OCI-LY7 (cell line): ENCODE results near the gene PRKCA. TPM values are rescaled to one million over a fixed set of nuclear protein-coding genes. Genes with fewer than 3 reads are reported as not detected.

Experiments
- BruUV-seq: library from RNA; stranded (reverse); fragments of 400-500 nt; replicated peaks from 2 replicates; lab custom pipeline; 2021; lab: Mats Ljungman, UMichigan
- CTCF ChIA-PET: fragments of 300-600 bp; sonication (Branson Sonifier 250); formaldehyde crosslinking; loops from one replicate; lab custom pipeline; 2022; ENCODE audit warnings: antibody characterized with exemption; ENCODE audit not compliant: unreplicated experiment; lab: Charles Lee
- POLR2A ChIA-PET: fragments of 300-600 bp; sonication (Branson Sonifier 250); formaldehyde crosslinking; loops from one replicate; lab custom pipeline; 2022; ENCODE audit warnings: antibody characterized with exemption; lab: Charles Lee
- DNase-seq: peaks from one replicate; pipeline ENCODE4 v3.0.0-alpha.2; 2015; ENCODE audit warnings: low spot score
- H2AFZ ChIP-seq: fragments of 200-600 bp; sonication (generic), shearing (Covaris generic); 2 replicates; pipeline ENCODE4 v1.6.1; 2014; ENCODE audit warnings: mild to moderate bottlenecking, antibody characterized with exemption, low read length, moderate library complexity
- H3K27ac ChIP-seq: fragments of 200-600 bp; sonication (generic); 2 replicates; pipeline ENCODE4 v1.5.1; 2014; ENCODE audit warnings: mixed run types, low read depth, mild to moderate bottlenecking, moderate library complexity, low read length, inconsistent platforms; ENCODE audit not compliant: poor library complexity, severe bottlenecking
- H3K36me3 ChIP-seq: fragments of 200-600 bp; sonication (generic); 2 replicates; pipeline ENCODE4 v1.6.1; 2014; ENCODE audit warnings: mild to moderate bottlenecking, antibody characterized with exemption, low read length, moderate library complexity, mixed read lengths; ENCODE audit not compliant: insufficient read depth
- H3K4me1 ChIP-seq: fragments of 200-600 bp; sonication (generic); 2 replicates; pipeline ENCODE4 v1.5.1; 2014; ENCODE audit warnings: mild to moderate bottlenecking, low read length; ENCODE audit not compliant: insufficient read depth, poor library complexity, severe bottlenecking
- H3K4me2 ChIP-seq: fragments of 200-600 bp; sonication (generic); 2 replicates; pipeline ENCODE4 v1.6.1; 2014; ENCODE audit warnings: mild to moderate bottlenecking, low read length
- H3K4me3 ChIP-seq: fragments of 200-600 bp; sonication (generic); 2 replicates; pipeline ENCODE4 v1.5.1; 2014; ENCODE audit warnings: mild to moderate bottlenecking, low read depth, low read length; ENCODE audit not compliant: poor library complexity, severe bottlenecking
- H3K79me2 ChIP-seq: fragments of 200-600 bp; sonication (generic); 2 replicates; pipeline ENCODE4 v1.6.1; 2016; ENCODE audit warnings: low read depth, mild to moderate bottlenecking, low read length, moderate library complexity, mixed read lengths; ENCODE audit not compliant: insufficient read depth
- H3K9me2 ChIP-seq: fragments of 200-600 bp; sonication (generic); 2 replicates; pipeline ENCODE4 v1.6.1; 2016; ENCODE audit warnings: mild to moderate bottlenecking, low read length, mixed read lengths; ENCODE audit not compliant: insufficient read depth
- H3K9me3 ChIP-seq: fragments of 200-600 bp; sonication (generic); 2 replicates; pipeline ENCODE4 v1.6.1; 2014; ENCODE audit warnings: mild to moderate bottlenecking, mixed run types, low read length, mixed read lengths
- H4K20me1 ChIP-seq: fragments of 200-600 bp; sonication (generic); 2 replicates; pipeline ENCODE4 v1.6.1; 2014; ENCODE audit warnings: mild to moderate bottlenecking, antibody characterized with exemption, low read length, moderate library complexity, mixed read lengths; ENCODE audit not compliant: insufficient read depth
- CTCF ChIP-seq: fragments of 200-600 bp; sonication (generic); conservative IDR thresholded peaks from 2 replicates; pipeline ENCODE4 v1.5.1; 2014; ENCODE audit warnings: mild to moderate bottlenecking, antibody characterized with exemption, low read length, moderate library complexity, mixed read lengths
- EZH2phosphoT487 ChIP-seq: fragments of 200-600 bp; sonication (generic); IDR thresholded peaks from 2 replicates; pipeline ENCODE4 v1.6.1; 2018; ENCODE audit warnings: low read depth, borderline replicate concordance, mild to moderate bottlenecking, mixed run types, antibody characterized with exemption, low read length, moderate library complexity, mixed read lengths
- intact Hi-C: fragments of 100-400 bp; cut with micrococcal nuclease; formaldehyde crosslinking; loops from one replicate; pipeline ENCODE4 v1.10.0; 2022; ENCODE audit not compliant: unreplicated experiment
- total RNA-seq, 2 experiments: library from RNA; depleted of rRNA in 1 of 2; stranded (reverse); fragments of >200 nt in 1 of 2; shearing (Covaris generic) in 1 of 2; gene quantifications; 2 replicates each; pipeline ENCODE4 v1.2.3, GENCODE V29; 2014 to 2022

PRKCA gene
- total RNA-seq, 2 experiments from 2014 or later, result 6.6 to 32.1 TPM

GRCh38 chr17:66255527-66255971 is 46.9 kb upstream of the PRKCA start:
- ChIA-PET CTCF (no interaction called here), POLR2A (interaction anchor here (0.7 to 1.3 kb wide), 2 partner anchors 311 to 330 kb away, joined by 3 to 5 read pairs; no protein-coding TSS in a partner anchor)
- Histone ChIP-seq H3K27ac (no peak overlapping the region), H3K79me2 (no peaks in the 10 kb centered on the region), H3K4me3 (no peak overlapping the region), H3K4me2 (no peak overlapping the region), H3K9me3 (no peaks in the 10 kb centered on the region), H3K36me3 (no peaks in the 10 kb centered on the region), H3K4me1 (no peaks in the 10 kb centered on the region), H3K9me2 (no peaks in the 10 kb centered on the region), H2AFZ (peak overlapping the region; percentile 56; the same call in 1 of the 2 replicates), H4K20me1 (no peaks in the 10 kb centered on the region)
- BruUV-seq, result no TSS peak
- no peak for DNase-seq
- intact Hi-C loops, result loop anchor here (1.0 to 5.0 kb wide), 7 partner anchors 47 to 652 kb away; partner anchors contain the start of gene PRKCA
- TF ChIP-seq CTCF, result no peak
- TF ChIP-seq EZH2phosphoT487, result no peak

- POLR2A ChIA-PET, result interaction anchor here (0.5 to 0.6 kb wide), 2 partner anchors 12 to 389 kb away, joined by 3 read pairs; no protein-coding TSS in a partner anchor
- Histone ChIP-seq H2AFZ (no peak overlapping the region), H3K36me3 (no peaks in the 10 kb centered on the region), H3K79me2 (no peaks in the 10 kb centered on the region), H3K27ac (no peak overlapping the region), H3K9me2 (no peaks in the 10 kb centered on the region), H3K4me2 (no peak overlapping the region), H3K4me3 (no peak overlapping the region), H3K9me3 (0 out of 2 replicates have a peak, but pooled peaks cover 6% of the 10 kb centered on the region), H3K4me1 (no peaks in the 10 kb centered on the region), H4K20me1 (no peaks in the 10 kb centered on the region)
- CTCF ChIA-PET, result no interaction called here
- intact Hi-C loops, result no loop called here
- BruUV-seq, result no TSS peak
- no peak for TF ChIP-seq EZH2phosphoT487
- no peak for TF ChIP-seq CTCF
- no peak for DNase-seq
Measured at GRCh38 chr17:66260275-66260674, 42.1 kb upstream of the PRKCA start.

- no peak for DNase-seq
- no peak overlapping the region for H3K4me3 ChIP-seq
- no peaks in the 10 kb centered on the region for H3K79me2 ChIP-seq
- POLR2A ChIA-PET, result interaction anchor here (0.5 to 0.6 kb wide), 2 partner anchors 11 to 389 kb away, joined by 3 read pairs; no protein-coding TSS in a partner anchor
- no peaks in the 10 kb centered on the region for H3K4me1 ChIP-seq
- H3K9me2 ChIP-seq, result no peaks in the 10 kb centered on the region
- no peak overlapping the region for H2AFZ ChIP-seq
- H4K20me1 ChIP-seq, result no peaks in the 10 kb centered on the region
- CTCF ChIA-PET, result no interaction called here
- intact Hi-C loops, result no loop called here
- H3K27ac ChIP-seq, result no peak overlapping the region
- no peak overlapping the region for H3K4me2 ChIP-seq
- TF ChIP-seq CTCF, result no peak
- no peak for TF ChIP-seq EZH2phosphoT487
- H3K9me3 ChIP-seq, result 0 out of 2 replicates have a peak, but pooled peaks cover 7% of the 10 kb centered on the region
- no peaks in the 10 kb centered on the region for H3K36me3 ChIP-seq
- no TSS peak for BruUV-seq
Measured at GRCh38 chr17:66260688-66261087, 41.7 kb upstream of the PRKCA start.
